NB4 (cell line): ENCODE results near the gene SMIM38.

Source experiments
- DNase-seq: peaks from one replicate; pipeline ENCODE4 v3.0.0; 2010; ENCODE audit warnings: low read depth
- H3K4me3 ChIP-seq: one replicate; pipeline ENCODE4 v1.5.1; 2011; ENCODE audit warnings: mild to moderate bottlenecking, low read depth, low read length, moderate library complexity
- CTCF ChIP-seq: IDR thresholded peaks from one replicate; pipeline ENCODE4 v1.5.1; 2012; ENCODE audit warnings: low read depth, low read length
- MAX ChIP-seq: IDR thresholded peaks from 2 replicates; pipeline ENCODE4 v1.6.1; 2011; ENCODE audit warnings: low read depth, low read length
- MYC ChIP-seq: IDR thresholded peaks from 2 replicates; pipeline ENCODE4 v1.6.1; 2011; ENCODE audit warnings: low read depth, low read length
- POLR2A ChIP-seq: IDR thresholded peaks from 2 replicates; pipeline ENCODE4 v1.6.1; 2011; ENCODE audit warnings: mild to moderate bottlenecking; ENCODE audit not compliant: insufficient read length; ENCODE audit errors: extremely low read depth

SMIM38 gene

GRCh38 chr11:69123593-69124545, 31.9 kb upstream of the SMIM38 start:
- H3K4me3 ChIP-seq: no peak overlapping the region
- TF ChIP-seq MAX: no peak
- TF ChIP-seq POLR2A: no peak
- TF ChIP-seq CTCF: no peak
- no peak for TF ChIP-seq MYC
- DNase-seq: no peak

- DNase-seq: no peak
- no peak for TF ChIP-seq MYC
- no peak for TF ChIP-seq CTCF
- TF ChIP-seq MAX: no peak
- TF ChIP-seq POLR2A: no peak
Measured at GRCh38 chr11:69125861-69126260, 29.9 kb upstream of the SMIM38 start.

GRCh38 chr11:69126286-69126685, 29.4 kb upstream of the SMIM38 start:
- TF ChIP-seq POLR2A (no peak), CTCF (no peak), MAX (no peak), MYC (no peak)
- DNase-seq: no peak
- H3K4me3 ChIP-seq: no peak overlapping the region

More at GRCh38 chr11:69125861-69126260, 29.9 kb upstream of the SMIM38 start:
- H3K4me3 ChIP-seq: no peak overlapping the region

- TF ChIP-seq MAX: no peak
- no peak for DNase-seq
- H3K4me3 ChIP-seq: no peak overlapping the region
Measured at GRCh38 chr11:69127081-69127850, 28.5 kb upstream of the SMIM38 start.

- H3K4me3 ChIP-seq: no peak overlapping the region
- DNase-seq: no peak
- TF ChIP-seq MYC (no peak), POLR2A (no peak), MAX (no peak), CTCF (no peak)
Measured at GRCh38 chr11:69127884-69128283, 27.9 kb upstream of the SMIM38 start.

- DNase-seq: no peak
- no peak overlapping the region for H3K4me3 ChIP-seq
- TF ChIP-seq CTCF (no peak), POLR2A (no peak), MYC (no peak), MAX (no peak)
Measured at GRCh38 chr11:69129053-69129452, 26.7 kb upstream of the SMIM38 start.
